ENCODE data around the gene RIPOR1. TPM values are rescaled to one million over a fixed set of nuclear protein-coding genes. Genes with fewer than 3 reads are reported as not detected.
A peak's percentile ranks its signal among the peaks of the same experiment; 100 is the strongest.

The RIPOR1 gene
- total and polyA plus RNA-seq, 2 donors from 2014 or later, result 60.9 to 116 TPM

GRCh38 chr16:67549936-67550335 is 21.3 kb downstream of the RIPOR1 start:
- Histone ChIP-seq H3K9ac (ENCODE audit: low read length in 3 of 3) (no peak overlapping the region), H3K27ac (ENCODE audit: low read depth in 2 of 2, low read length in 2 of 2) (no peak overlapping the region), H3K27me3 (ENCODE audit: control insufficient read depth, insufficient read depth, low read length) (no peaks in the 10 kb centered on the region), H3K4me3 (ENCODE audit: low read length in 3 of 3) (no peak overlapping the region), H3K4me1 (ENCODE audit: control insufficient read depth in 2 of 3, insufficient read depth in 2 of 3, low read depth in 1 of 3, low read length in 3 of 3) (peaks cover 0 to 18% (median 8%) of the 10 kb centered on the region in 3 donors), H3K9me3 (ENCODE audit: control insufficient read depth in 2 of 3, insufficient read depth in 1 of 3, low read length in 3 of 3) (no peaks in the 10 kb centered on the region), H3K36me3 (ENCODE audit: control insufficient read depth in 2 of 3, insufficient read depth in 3 of 3, low read length in 3 of 3) (peaks cover 0 to 21% (median 6%) of the 10 kb centered on the region in 3 donors)
- FAIRE-seq (no peak), DNase-seq (peak in 1 of 5 donors; percentile 8)
- intact Hi-C loops (cut with DNase I), result no loop called here
- TF ChIP-seq CTCF (IDR thresholded peaks at IDR 0.05; ENCODE audit: borderline replicate concordance, extremely low read depth, insufficient read depth), result no peak

- peak in 1 of 5 donors; percentile 13 for DNase-seq
- no peak for TF ChIP-seq CTCF (IDR thresholded peaks at IDR 0.05; ENCODE audit: borderline replicate concordance, extremely low read depth, insufficient read depth)
- no peak overlapping the region for H3K9ac ChIP-seq (ENCODE audit: low read length in 3 of 3)
- H3K9me3 ChIP-seq (ENCODE audit: control insufficient read depth in 2 of 3, insufficient read depth in 1 of 3, low read length in 3 of 3), result no peaks in the 10 kb centered on the region
- H3K4me1 ChIP-seq (ENCODE audit: control insufficient read depth in 2 of 3, insufficient read depth in 2 of 3, low read depth in 1 of 3, low read length in 3 of 3), result peaks cover 0 to 18% (median 8%) of the 10 kb centered on the region in 3 donors
- no peak overlapping the region for H3K4me3 ChIP-seq (ENCODE audit: low read length in 3 of 3)
- no peak overlapping the region for H3K27ac ChIP-seq (ENCODE audit: low read depth in 2 of 2, low read length in 2 of 2)
- intact Hi-C loops (cut with DNase I), result no loop called here
- no peak for FAIRE-seq
- peaks cover 0 to 11% (median 5%) of the 10 kb centered on the region in 3 donors for H3K36me3 ChIP-seq (ENCODE audit: control insufficient read depth in 2 of 3, insufficient read depth in 3 of 3, low read length in 3 of 3)
- no peaks in the 10 kb centered on the region for H3K27me3 ChIP-seq (ENCODE audit: control insufficient read depth, insufficient read depth, low read length)
Measured at GRCh38 chr16:67551091-67551490, 22.5 kb downstream of the RIPOR1 start.

GRCh38 chr16:67551972-67552371 is 23.3 kb downstream of the RIPOR1 start:
- H3K4me1 ChIP-seq (ENCODE audit: control insufficient read depth in 2 of 3, insufficient read depth in 2 of 3, low read depth in 1 of 3, low read length in 3 of 3), result peaks cover 0 to 10% (median 5%) of the 10 kb centered on the region in 3 donors
- H3K4me3 ChIP-seq (ENCODE audit: low read length in 3 of 3), result no peak overlapping the region
- no peaks in the 10 kb centered on the region for H3K27me3 ChIP-seq (ENCODE audit: control insufficient read depth, insufficient read depth, low read length)
- intact Hi-C loops (cut with DNase I), result no loop called here
- peak overlapping the region in 1 of 3 donors; percentile 49 for H3K9ac ChIP-seq (ENCODE audit: low read length in 3 of 3)
- no peaks in the 10 kb centered on the region for H3K9me3 ChIP-seq (ENCODE audit: control insufficient read depth in 2 of 3, insufficient read depth in 1 of 3, low read length in 3 of 3)
- FAIRE-seq, result no peak
- H3K27ac ChIP-seq (ENCODE audit: low read depth in 2 of 2, low read length in 2 of 2), result peak overlapping the region; percentile 20
- TF ChIP-seq CTCF (IDR thresholded peaks at IDR 0.05; ENCODE audit: borderline replicate concordance, extremely low read depth, insufficient read depth), result no peak
- peak in 1 of 5 donors; percentile 18 for DNase-seq
- peaks cover 0 to 7% (median 3%) of the 10 kb centered on the region in 3 donors for H3K36me3 ChIP-seq (ENCODE audit: control insufficient read depth in 2 of 3, insufficient read depth in 3 of 3, low read length in 3 of 3)

GRCh38 chr16:67552476-67552875 is 23.8 kb downstream of the RIPOR1 start:
- Histone ChIP-seq H3K4me1 (ENCODE audit: control insufficient read depth in 2 of 3, insufficient read depth in 2 of 3, low read depth in 1 of 3, low read length in 3 of 3) (peaks cover 0 to 9% (median 5%) of the 10 kb centered on the region in 3 donors), H3K9me3 (ENCODE audit: control insufficient read depth in 2 of 3, insufficient read depth in 1 of 3, low read length in 3 of 3) (no peaks in the 10 kb centered on the region), H3K9ac (ENCODE audit: low read length in 3 of 3) (no peak overlapping the region), H3K36me3 (ENCODE audit: control insufficient read depth in 2 of 3, insufficient read depth in 3 of 3, low read length in 3 of 3) (peaks cover 0 to 5% (median 3%) of the 10 kb centered on the region in 3 donors), H3K27me3 (ENCODE audit: control insufficient read depth, insufficient read depth, low read length) (no peaks in the 10 kb centered on the region), H3K27ac (ENCODE audit: low read depth in 2 of 2, low read length in 2 of 2) (peak overlapping the region in 1 of 2 donors; percentile 20), H3K4me3 (ENCODE audit: low read length in 3 of 3) (no peak overlapping the region)
- no peak for FAIRE-seq
- DNase-seq, result peak in 2 of 5 donors; percentile 61 to 83
- intact Hi-C loops (cut with DNase I), result no loop called here
- TF ChIP-seq CTCF (IDR thresholded peaks at IDR 0.05; ENCODE audit: borderline replicate concordance, extremely low read depth, insufficient read depth), result no peak
